ENCODE results near the gene DROSHA.

DROSHA gene

GRCh38 chr5:31471916-31472315, 60.0 kb downstream of the DROSHA start:
- TF ChIP-seq CTCF (IDR thresholded peaks at IDR 0.05): no peak
- Mint-ChIP-seq H3K4me1 (no peaks in the 10 kb centered on the region), H3K4me3 (no peak overlapping the region), H3K27me3 (ENCODE audit: low read depth, poor library complexity) (no peaks in the 10 kb centered on the region), H3K9me3 (no peaks in the 10 kb centered on the region), H3K27ac (no peak overlapping the region), H3K36me3 (ENCODE audit: low read depth) (peaks cover 54% of the 10 kb centered on the region)
- DNase-seq: no peak

GRCh38 chr5:31471040-31471439, 60.9 kb downstream of the DROSHA start:
- no peak for TF ChIP-seq CTCF (IDR thresholded peaks at IDR 0.05)
- Mint-ChIP-seq H3K4me3 (no peak overlapping the region), H3K9me3 (no peaks in the 10 kb centered on the region), H3K4me1 (no peaks in the 10 kb centered on the region), H3K36me3 (ENCODE audit: low read depth) (peaks cover 63% of the 10 kb centered on the region), H3K27ac (no peak overlapping the region), H3K27me3 (ENCODE audit: low read depth, poor library complexity) (no peaks in the 10 kb centered on the region)
- DNase-seq: no peak

- Mint-ChIP-seq H3K27ac (no peak overlapping the region), H3K36me3 (ENCODE audit: low read depth) (peaks cover 65% of the 10 kb centered on the region), H3K27me3 (ENCODE audit: low read depth, poor library complexity) (no peaks in the 10 kb centered on the region), H3K9me3 (no peaks in the 10 kb centered on the region), H3K4me1 (no peaks in the 10 kb centered on the region), H3K4me3 (no peak overlapping the region)
- no peak for TF ChIP-seq CTCF (IDR thresholded peaks at IDR 0.05)
- no peak for DNase-seq
Measured at GRCh38 chr5:31470608-31471007, 61.3 kb downstream of the DROSHA start.

GRCh38 chr5:31469886-31470285, 62.0 kb downstream of the DROSHA start:
- H3K27me3 Mint-ChIP-seq (ENCODE audit: low read depth, poor library complexity): no peaks in the 10 kb centered on the region
- TF ChIP-seq CTCF (IDR thresholded peaks at IDR 0.05): no peak
- H3K36me3 Mint-ChIP-seq (ENCODE audit: low read depth): peaks cover 66% of the 10 kb centered on the region
- H3K4me3 Mint-ChIP-seq: no peak overlapping the region
- H3K9me3 Mint-ChIP-seq: no peaks in the 10 kb centered on the region
- no peak for DNase-seq
- H3K27ac Mint-ChIP-seq: no peak overlapping the region
- no peaks in the 10 kb centered on the region for H3K4me1 Mint-ChIP-seq

GRCh38 chr5:31469466-31469865, 62.4 kb downstream of the DROSHA start:
- no peaks in the 10 kb centered on the region for H3K4me1 Mint-ChIP-seq
- no peaks in the 10 kb centered on the region for H3K9me3 Mint-ChIP-seq
- DNase-seq: no peak
- TF ChIP-seq CTCF (IDR thresholded peaks at IDR 0.05): no peak
- H3K27ac Mint-ChIP-seq: no peak overlapping the region
- no peaks in the 10 kb centered on the region for H3K27me3 Mint-ChIP-seq (ENCODE audit: low read depth, poor library complexity)
- peaks cover 71% of the 10 kb centered on the region for H3K36me3 Mint-ChIP-seq (ENCODE audit: low read depth)
- no peak overlapping the region for H3K4me3 Mint-ChIP-seq

GRCh38 chr5:31465291-31465690, 66.6 kb downstream of the DROSHA start:
- no peak for TF ChIP-seq CTCF (IDR thresholded peaks at IDR 0.05)
- DNase-seq: no peak
- H3K27me3 Mint-ChIP-seq (ENCODE audit: low read depth, poor library complexity): no peaks in the 10 kb centered on the region
- no peak overlapping the region for H3K27ac Mint-ChIP-seq
- H3K9me3 Mint-ChIP-seq: no peaks in the 10 kb centered on the region
- H3K36me3 Mint-ChIP-seq (ENCODE audit: low read depth): peaks cover 88% of the 10 kb centered on the region
- no peak overlapping the region for H3K4me3 Mint-ChIP-seq
- H3K4me1 Mint-ChIP-seq: no peaks in the 10 kb centered on the region
